ENCODE measurements around the gene ALLC. TPM values are rescaled to one million over a fixed set of nuclear protein-coding genes. Genes with fewer than 3 reads are reported as not detected.

The ALLC gene
- total and polyA plus RNA-seq, 9 of the 15 experiments (the other 6 are each of a cell fraction or from before 2014, with no cell fraction given) = not detected

DNA sequence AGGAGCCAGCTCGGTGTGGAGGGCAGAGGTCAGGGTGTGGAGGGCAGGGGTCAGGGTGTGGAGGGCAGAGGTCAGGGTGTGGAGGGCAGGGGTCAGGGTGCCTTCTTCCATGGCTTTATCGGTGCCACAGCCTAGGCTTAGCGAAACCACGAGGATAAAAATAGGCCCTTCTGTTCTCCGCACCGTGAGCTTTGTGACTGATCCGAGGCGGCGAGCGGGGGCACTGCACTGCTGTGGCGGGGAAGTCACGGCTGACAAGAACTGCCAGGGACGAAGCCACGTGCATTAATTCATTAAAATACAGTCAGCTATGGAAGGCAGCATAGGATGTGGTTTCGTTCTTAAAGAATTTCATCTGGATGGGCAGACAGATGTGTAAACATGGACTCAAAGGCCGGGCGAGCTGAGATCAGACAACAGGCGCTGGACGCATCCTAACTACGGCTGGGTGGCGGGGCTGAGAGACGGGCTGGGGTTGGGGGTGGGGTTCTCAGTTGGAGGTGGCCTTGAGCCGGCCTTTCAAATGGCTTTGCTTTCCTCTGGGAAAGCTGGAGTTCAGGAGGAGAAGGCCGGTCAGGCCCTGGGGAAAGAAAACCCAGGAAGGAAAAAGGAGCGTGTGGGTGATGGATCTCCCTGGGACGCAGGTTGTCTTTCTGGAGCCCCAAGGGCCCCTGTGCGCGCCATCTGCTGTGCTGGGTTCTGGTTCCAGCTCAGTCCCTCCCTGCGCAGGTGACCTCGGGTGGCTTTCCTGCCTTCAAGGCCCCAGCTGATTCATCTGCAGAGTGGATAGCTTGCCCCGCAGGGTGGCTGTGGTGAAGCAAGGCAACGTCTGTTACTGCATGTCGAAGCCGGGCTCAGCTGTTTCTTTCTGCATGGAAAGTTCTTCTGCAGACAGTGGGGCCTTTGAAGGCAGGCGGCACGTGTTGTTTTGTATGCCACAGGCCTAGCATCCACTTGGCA lies 958 bp upstream of the ALLC start:
- Histone ChIP-seq H3K9me3 (replicated peaks; ENCODE audit: control insufficient read depth, insufficient read depth, low read depth, low read length) (no peaks in the 10 kb centered on the region), H2AFZ (ENCODE audit: low read depth, low read length) (no peak overlapping the region), H3K27ac (ENCODE audit: extremely low read depth, low read depth, low read length) (no peak overlapping the region), H3K79me2 (ENCODE audit: control insufficient read depth, insufficient read depth, low read length) (no peaks in the 10 kb centered on the region), H3K36me3 (ENCODE audit: control insufficient read depth, insufficient read depth, low read length) (no peaks in the 10 kb centered on the region), H3K9ac (ENCODE audit: insufficient read depth in 1 of 2, low read depth in 2 of 2, low read length in 2 of 2) (no peak overlapping the region), H3K9me1 (ENCODE audit: control insufficient read depth, insufficient read depth, low read length) (no peaks in the 10 kb centered on the region), H3K4me2 (ENCODE audit: insufficient read depth, low read length) (no peak overlapping the region), H3K27me3 (ENCODE audit: control insufficient read depth in 2 of 2, insufficient read depth in 2 of 2, low read length in 2 of 2) (peaks cover 34 to 50% of the 10 kb centered on the region in 2 experiments), H3K4me1 (replicated peaks in 1 of 2; ENCODE audit: control insufficient read depth in 2 of 2, insufficient read depth in 2 of 2, low read length in 2 of 2) (peaks cover 0 to 8% of the 10 kb centered on the region in 2 experiments; a peak in 1 of 5 replicates), H3K4me3 (no peak overlapping the region), H4K20me1 (replicated peaks; ENCODE audit: control insufficient read depth, insufficient read depth, low read length) (no peaks in the 10 kb centered on the region)
- ATAC-seq (no peak), DNase-seq (ENCODE audit: extremely low read depth in 1 of 4, low spot score in 3 of 4) (no peak), FAIRE-seq (no peak)
- in situ Hi-C loops (cut with MboI) (loop anchor here (10.0 to 25.0 kb wide), 3 partner anchors 162 to 1545 kb away; no protein-coding TSS in a partner anchor), intact Hi-C loops (cut with micrococcal nuclease) (no loop called here)
- no TSS peak for BruUV-seq (replicated peaks)
- 0 out of 4 replicates have a peak, but pooled peaks of 1 of the 2 experiments have one; percentile 30 for TF ChIP-seq HDAC1 (IDR thresholded peaks at IDR 0.05)
- peak; percentile 36 for TF ChIP-seq HMGN3 (IDR thresholded peaks at IDR 0.05; ENCODE audit: borderline replicate concordance, extremely low read depth, insufficient read length, low read depth, low read length)
- TF ChIP-seq ZNF584 (CRISPR knock-in tag; IDR thresholded peaks at IDR 0.05; ENCODE audit: low read depth) = no peak
- TF ChIP-seq MTA2 (IDR thresholded peaks at IDR 0.05; ENCODE audit: low read depth) = peak; percentile 30; the same call in 1 of the 2 replicates
- TF ChIP-seq ILF3 (IDR thresholded peaks at IDR 0.05; ENCODE audit: borderline replicate concordance) = no peak
- TF ChIP-seq ZNF586 (CRISPR knock-in tag; conservative IDR thresholded peaks at IDR 0.05) = no peak
- TF ChIP-seq, protein P1, sequence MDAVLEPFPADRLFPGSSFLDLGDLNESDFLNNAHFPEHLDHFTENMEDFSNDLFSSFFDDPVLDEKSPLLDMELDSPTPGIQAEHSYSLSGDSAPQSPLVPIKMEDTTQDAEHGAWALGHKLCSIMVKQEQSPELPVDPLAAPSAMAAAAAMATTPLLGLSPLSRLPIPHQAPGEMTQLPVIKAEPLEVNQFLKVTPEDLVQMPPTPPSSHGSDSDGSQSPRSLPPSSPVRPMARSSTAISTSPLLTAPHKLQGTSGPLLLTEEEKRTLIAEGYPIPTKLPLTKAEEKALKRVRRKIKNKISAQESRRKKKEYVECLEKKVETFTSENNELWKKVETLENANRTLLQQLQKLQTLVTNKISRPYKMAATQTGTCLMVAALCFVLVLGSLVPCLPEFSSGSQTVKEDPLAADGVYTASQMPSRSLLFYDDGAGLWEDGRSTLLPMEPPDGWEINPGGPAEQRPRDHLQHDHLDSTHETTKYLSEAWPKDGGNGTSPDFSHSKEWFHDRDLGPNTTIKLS (IDR thresholded peaks at IDR 0.05; ENCODE audit: borderline replicate concordance, low read depth) = peak; percentile 33; the same call in 1 of the 2 replicates
- TF ChIP-seq, protein P2, sequence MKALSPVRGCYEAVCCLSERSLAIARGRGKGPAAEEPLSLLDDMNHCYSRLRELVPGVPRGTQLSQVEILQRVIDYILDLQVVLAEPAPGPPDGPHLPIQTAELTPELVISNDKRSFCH (CRISPR knock-in tag; IDR thresholded peaks at IDR 0.05) = no peak
- TF ChIP-seq, protein P2 (tag; IDR thresholded peaks at IDR 0.05) = 0 out of 2 replicates have a peak, but pooled peaks have one; percentile 20
- TF ChIP-seq KDM1A (IDR thresholded peaks at IDR 0.05) = peak in 1 of 2 experiments; percentile 65; a peak in 1 of 4 replicates
- TF ChIP-seq DIDO1 (tag; IDR thresholded peaks at IDR 0.05; ENCODE audit: low read depth) = 0 out of 2 replicates have a peak, but pooled peaks have one; percentile 29
- peak; percentile 98 for TF ChIP-seq NR2C1 (IDR thresholded peaks at IDR 0.05)
- peak; percentile 99 for TF ChIP-seq NR2C1 (tag; IDR thresholded peaks at IDR 0.05)
- TF ChIP-seq NR2C2 (CRISPR knock-in tag; IDR thresholded peaks at IDR 0.05) = peak; percentile 95
- TF ChIP-seq NR2C2 (tag; IDR thresholded peaks at IDR 0.05) = peak; percentile 99
- ChIA-PET POLR2A (interaction anchor here (0.6 to 1.0 kb wide), 4 partner anchors 128 to 821 kb away, joined by 3 to 5 read pairs (median 4); no protein-coding TSS in a partner anchor), CTCF (ENCODE audit: low intra/inter-chr PET ratio) (no interaction called here)
- 26% methylated on average over 31 of the region's 36 CpGs for WGBS (ENCODE audit: insufficient coverage, low coverage, missing lambda C conversion rate)

All from K562 (cell line).